Measurements from ENCODE around the gene SEC61G. TPM values are rescaled to one million over a fixed set of nuclear protein-coding genes. Genes with fewer than 3 reads are reported as not detected.

The SEC61G gene
- total RNA-seq = 214 and 489 TPM in 2 replicates

GRCh38 chr7:54758702-54759592, at the start of gene SEC61G:
Gene SEC61G (minus strand): TSS chr7:54759211. CDS start chr7:54757588, 1,623 bp downstream.
- DNase-seq (ENCODE audit: low read depth) (peak; percentile 94), FAIRE-seq (peak; percentile 86)
- no peak for TF ChIP-seq CTCF (IDR thresholded peaks at IDR 0.05; ENCODE audit: insufficient read depth, low read length, severe bottlenecking)
- Histone ChIP-seq H3K27me3 (ENCODE audit: control insufficient read depth, insufficient read depth, low read length) (no peaks in the 10 kb centered on the region), H3K36me3 (ENCODE audit: control insufficient read depth, insufficient read depth, low read length) (peaks cover 5% of the 10 kb centered on the region), H3K4me3 (ENCODE audit: low read depth, low read length) (peak within 1 kb of the TSS; percentile 91)

GRCh38 chr7:54802841-54803240, 43.8 kb upstream of the SEC61G start:
- peak; percentile 88 for DNase-seq (ENCODE audit: low read depth)
- Histone ChIP-seq H3K4me3 (ENCODE audit: low read depth, low read length) (no peak overlapping the region), H3K27me3 (ENCODE audit: control insufficient read depth, insufficient read depth, low read length) (no peaks in the 10 kb centered on the region), H3K36me3 (ENCODE audit: control insufficient read depth, insufficient read depth, low read length) (no peaks in the 10 kb centered on the region)
- FAIRE-seq = no peak
- no peak for TF ChIP-seq CTCF (IDR thresholded peaks at IDR 0.05; ENCODE audit: insufficient read depth, low read length, severe bottlenecking)

DNA sequence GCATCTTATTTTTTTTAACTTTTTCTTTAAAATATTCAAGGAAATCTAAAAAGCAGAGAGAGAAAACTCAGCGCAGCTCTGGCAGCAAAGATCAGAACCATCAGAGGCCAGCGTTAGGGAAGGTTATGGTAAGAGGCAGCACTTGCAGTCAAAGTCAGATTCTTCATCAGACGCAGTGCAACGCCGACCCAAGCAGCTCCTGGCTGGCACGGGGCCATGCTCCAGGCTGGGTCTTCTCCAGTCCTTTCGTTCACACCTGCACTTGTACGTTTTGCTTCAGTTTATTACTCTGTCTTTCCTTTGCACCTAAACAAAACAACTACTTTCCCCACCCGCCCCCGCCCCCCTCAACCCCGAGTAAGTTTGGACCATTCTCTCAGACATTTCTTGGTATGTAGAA, 43.1 kb upstream of the SEC61G start:
- no peak for FAIRE-seq
- no peak for TF ChIP-seq CTCF (IDR thresholded peaks at IDR 0.05; ENCODE audit: insufficient read depth, low read length, severe bottlenecking)
- no peaks in the 10 kb centered on the region for H3K27me3 ChIP-seq (ENCODE audit: control insufficient read depth, insufficient read depth, low read length)
- no peaks in the 10 kb centered on the region for H3K36me3 ChIP-seq (ENCODE audit: control insufficient read depth, insufficient read depth, low read length)
- no peak overlapping the region for H3K4me3 ChIP-seq (ENCODE audit: low read depth, low read length)
- DNase-seq (ENCODE audit: low read depth) = no peak

- no peaks in the 10 kb centered on the region for H3K36me3 ChIP-seq (ENCODE audit: control insufficient read depth, insufficient read depth, low read length)
- DNase-seq (ENCODE audit: low read depth) = no peak
- TF ChIP-seq CTCF (IDR thresholded peaks at IDR 0.05; ENCODE audit: insufficient read depth, low read length, severe bottlenecking) = no peak
- no peak for FAIRE-seq
- no peaks in the 10 kb centered on the region for H3K27me3 ChIP-seq (ENCODE audit: control insufficient read depth, insufficient read depth, low read length)
- no peak overlapping the region for H3K4me3 ChIP-seq (ENCODE audit: low read depth, low read length)
Measured at GRCh38 chr7:54799792-54800191, 40.8 kb upstream of the SEC61G start.

DNA sequence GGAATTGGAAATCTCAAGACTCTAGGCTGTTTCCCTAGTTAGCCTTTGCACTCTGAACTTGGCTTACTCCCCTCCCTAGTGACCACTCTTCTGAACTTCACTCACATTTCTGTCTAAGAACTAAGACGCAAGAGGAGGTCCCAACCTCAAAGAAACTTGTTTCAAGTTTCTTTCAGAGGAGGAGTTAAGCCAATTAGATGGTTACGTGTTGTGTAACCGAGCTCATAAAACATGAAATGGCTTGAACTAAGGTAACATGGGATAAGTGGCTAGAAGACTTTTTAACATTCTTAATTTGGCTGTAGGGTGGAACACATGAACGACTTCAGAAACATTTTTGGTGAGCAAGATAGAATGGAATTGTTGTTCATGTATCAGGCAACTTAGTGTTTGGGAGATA, 39.5 kb upstream of the SEC61G start:
- H3K27me3 ChIP-seq (ENCODE audit: control insufficient read depth, insufficient read depth, low read length) = no peaks in the 10 kb centered on the region
- FAIRE-seq (peak; percentile 62), DNase-seq (ENCODE audit: low read depth) (no peak)
- no peak for TF ChIP-seq CTCF (IDR thresholded peaks at IDR 0.05; ENCODE audit: insufficient read depth, low read length, severe bottlenecking)
- no peak overlapping the region for H3K4me3 ChIP-seq (ENCODE audit: low read depth, low read length)
- no peaks in the 10 kb centered on the region for H3K36me3 ChIP-seq (ENCODE audit: control insufficient read depth, insufficient read depth, low read length)
